ENCODE results near the gene RTP2.

RTP2 gene

DNA sequence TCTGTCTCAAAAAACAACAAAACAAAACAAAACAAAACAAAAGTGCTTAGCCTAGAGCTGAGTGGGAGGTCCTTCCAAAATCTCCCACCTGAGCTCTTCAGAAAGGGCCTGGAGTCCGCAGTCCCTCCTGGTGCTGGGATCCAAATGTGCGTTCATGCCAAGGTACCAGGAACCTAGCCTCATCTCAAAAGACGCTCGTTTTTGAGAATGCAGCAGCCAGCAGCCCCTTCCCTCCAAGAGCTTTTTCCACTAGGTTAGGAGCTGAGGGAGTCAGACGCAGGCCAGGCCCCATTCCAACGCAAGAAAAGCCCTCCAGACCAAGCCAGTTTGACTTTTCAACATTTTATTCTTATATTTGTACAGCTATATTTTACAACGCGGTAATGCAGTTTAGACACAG, 18.7 kb upstream of the RTP2 start:
- TF ChIP-seq, protein P1, sequence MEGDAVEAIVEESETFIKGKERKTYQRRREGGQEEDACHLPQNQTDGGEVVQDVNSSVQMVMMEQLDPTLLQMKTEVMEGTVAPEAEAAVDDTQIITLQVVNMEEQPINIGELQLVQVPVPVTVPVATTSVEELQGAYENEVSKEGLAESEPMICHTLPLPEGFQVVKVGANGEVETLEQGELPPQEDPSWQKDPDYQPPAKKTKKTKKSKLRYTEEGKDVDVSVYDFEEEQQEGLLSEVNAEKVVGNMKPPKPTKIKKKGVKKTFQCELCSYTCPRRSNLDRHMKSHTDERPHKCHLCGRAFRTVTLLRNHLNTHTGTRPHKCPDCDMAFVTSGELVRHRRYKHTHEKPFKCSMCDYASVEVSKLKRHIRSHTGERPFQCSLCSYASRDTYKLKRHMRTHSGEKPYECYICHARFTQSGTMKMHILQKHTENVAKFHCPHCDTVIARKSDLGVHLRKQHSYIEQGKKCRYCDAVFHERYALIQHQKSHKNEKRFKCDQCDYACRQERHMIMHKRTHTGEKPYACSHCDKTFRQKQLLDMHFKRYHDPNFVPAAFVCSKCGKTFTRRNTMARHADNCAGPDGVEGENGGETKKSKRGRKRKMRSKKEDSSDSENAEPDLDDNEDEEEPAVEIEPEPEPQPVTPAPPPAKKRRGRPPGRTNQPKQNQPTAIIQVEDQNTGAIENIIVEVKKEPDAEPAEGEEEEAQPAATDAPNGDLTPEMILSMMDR (conservative IDR thresholded peaks at IDR 0.05; ENCODE audit: low read length) = no peak
- no peak for DNase-seq (ENCODE audit: low read depth)
- H3K4me3 ChIP-seq (ENCODE audit: low read length) = no peak overlapping the region

DNA sequence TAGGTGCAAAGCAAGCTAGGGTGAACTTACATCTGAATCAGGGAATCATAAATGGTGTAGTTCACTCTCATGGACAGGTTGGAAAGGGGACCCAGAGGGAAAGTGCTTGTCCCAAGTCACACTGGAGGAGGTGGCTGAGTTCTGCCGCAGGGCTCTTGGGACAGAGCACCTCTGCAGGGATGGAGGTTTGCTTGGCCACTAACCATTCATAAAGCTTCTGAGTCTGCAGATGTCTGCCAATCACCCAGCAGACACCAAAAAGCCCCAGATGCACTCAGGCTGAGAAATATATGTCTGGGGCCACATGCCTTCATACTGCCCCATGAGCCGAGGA, 17.9 kb upstream of the RTP2 start:
- no peak overlapping the region for H3K4me3 ChIP-seq (ENCODE audit: low read length)
- DNase-seq (ENCODE audit: low read depth) = no peak
- TF ChIP-seq, protein P1 (conservative IDR thresholded peaks at IDR 0.05; ENCODE audit: low read length) = no peak

DNA sequence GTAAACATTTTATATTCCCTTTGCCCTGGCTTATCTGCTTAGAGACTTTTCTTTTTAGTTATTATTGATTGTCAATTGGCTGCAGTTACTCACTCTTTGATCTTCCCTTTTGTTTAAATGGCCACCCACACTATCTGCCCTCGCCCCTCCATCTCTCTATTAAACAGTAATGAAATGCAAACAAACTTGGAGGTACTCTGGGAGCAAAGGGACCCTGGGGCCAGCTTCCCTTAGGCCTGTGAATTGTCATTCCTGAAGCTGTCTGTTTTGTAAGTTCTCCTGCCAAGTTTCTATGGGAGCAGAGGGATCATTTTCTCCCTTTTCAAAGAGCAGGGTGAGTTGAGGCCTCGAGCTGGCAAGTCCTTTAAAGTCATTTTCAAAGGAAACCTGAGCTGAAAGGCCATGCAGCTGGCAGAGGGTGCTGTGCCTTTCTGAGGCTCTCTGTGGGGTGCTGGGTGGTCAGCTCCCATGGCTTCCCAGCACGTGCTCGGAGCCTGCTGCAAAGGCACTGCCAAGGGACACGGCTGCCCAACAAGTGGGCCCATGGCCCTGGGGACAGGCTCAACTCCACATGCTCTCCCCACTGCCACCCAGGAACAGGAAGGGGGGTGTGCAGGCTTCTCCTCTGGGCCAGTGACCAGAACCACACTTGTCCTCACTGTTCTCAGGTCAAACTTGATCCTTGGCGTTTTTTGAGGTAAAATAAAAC, 17.4 kb upstream of the RTP2 start:
- no peak overlapping the region for H3K4me3 ChIP-seq (ENCODE audit: low read length)
- TF ChIP-seq, protein P1 (conservative IDR thresholded peaks at IDR 0.05; ENCODE audit: low read length) = no peak
- no peak for DNase-seq (ENCODE audit: low read depth)

DNA sequence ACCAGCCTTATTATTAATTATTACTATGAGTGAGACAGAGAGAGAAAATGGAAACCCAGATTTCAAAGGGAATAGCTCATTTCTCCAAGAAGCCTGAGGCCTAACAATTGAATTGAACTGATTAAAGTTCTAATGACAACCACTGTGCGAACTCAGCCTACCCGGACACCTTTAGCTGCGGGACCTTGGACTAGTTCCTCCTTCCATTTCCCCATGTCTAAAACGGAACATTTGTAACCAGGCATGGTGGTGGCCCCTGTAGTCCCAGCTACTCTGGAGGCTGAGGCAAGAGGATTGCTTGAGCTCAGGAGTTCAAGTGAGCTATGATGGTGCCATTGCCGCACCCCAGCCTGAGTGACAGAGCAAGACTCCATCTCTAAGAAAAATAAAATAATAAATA, 16.4 kb upstream of the RTP2 start:
- DNase-seq (ENCODE audit: low read depth) = no peak
- TF ChIP-seq, protein P1 (conservative IDR thresholded peaks at IDR 0.05; ENCODE audit: low read length) = no peak
- H3K4me3 ChIP-seq (ENCODE audit: low read length) = no peak overlapping the region

DNA sequence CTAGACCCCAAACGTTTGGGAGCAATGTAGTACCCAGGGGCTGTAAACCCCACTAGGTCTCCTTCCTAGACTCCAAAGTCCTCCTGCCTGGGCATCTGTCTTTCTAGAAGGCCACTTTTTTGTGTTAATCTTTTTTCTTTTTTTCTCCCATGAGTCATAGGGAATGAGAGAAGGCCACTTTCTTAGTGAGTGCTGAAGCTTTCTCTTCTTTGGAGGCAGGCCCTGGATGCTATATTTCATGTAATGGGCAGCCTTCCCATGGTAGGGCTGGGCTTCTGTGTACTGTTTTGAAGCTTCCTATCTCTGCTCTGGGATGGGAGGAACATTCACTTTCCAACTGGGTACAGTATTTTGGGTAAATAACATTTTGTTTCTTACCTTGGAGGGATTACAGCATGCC, 15.2 kb upstream of the RTP2 start:
- TF ChIP-seq, protein P1 (conservative IDR thresholded peaks at IDR 0.05; ENCODE audit: low read length) = no peak
- peak; percentile 50 for DNase-seq (ENCODE audit: low read depth)
- no peak overlapping the region for H3K4me3 ChIP-seq (ENCODE audit: low read length)

DNA sequence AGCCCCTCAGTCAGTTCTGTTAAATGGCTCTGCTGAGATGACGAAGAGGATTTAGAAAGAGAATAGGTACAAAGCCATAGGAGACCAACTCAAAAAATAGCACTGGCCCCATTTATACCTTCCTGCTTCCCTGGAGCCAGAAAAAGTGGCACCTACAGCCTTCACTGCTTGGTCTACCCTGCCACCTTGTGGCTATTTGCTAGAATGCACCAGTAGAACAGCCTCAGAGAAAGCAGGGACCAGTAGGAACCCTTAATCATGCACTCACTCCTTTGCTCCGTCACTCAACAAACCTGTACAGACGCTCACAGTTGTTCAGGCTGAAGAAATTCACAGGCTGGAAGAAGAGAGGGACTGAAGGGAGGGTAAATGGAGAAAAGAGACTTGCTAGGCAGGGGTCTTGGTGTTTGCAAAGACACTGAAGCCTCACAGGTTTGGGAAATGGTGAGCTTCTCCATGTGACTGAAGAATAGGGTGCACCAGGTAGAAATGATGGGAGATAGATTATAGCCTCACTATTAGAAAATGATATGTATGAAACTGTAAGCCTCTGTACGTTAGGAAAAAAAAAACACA, 12.1 kb upstream of the RTP2 start:
- no peak overlapping the region for H3K4me3 ChIP-seq (ENCODE audit: low read length)
- peak; percentile 68 for DNase-seq (ENCODE audit: low read depth)
- TF ChIP-seq, protein P1 (conservative IDR thresholded peaks at IDR 0.05; ENCODE audit: low read length) = peak; percentile 97

DNA sequence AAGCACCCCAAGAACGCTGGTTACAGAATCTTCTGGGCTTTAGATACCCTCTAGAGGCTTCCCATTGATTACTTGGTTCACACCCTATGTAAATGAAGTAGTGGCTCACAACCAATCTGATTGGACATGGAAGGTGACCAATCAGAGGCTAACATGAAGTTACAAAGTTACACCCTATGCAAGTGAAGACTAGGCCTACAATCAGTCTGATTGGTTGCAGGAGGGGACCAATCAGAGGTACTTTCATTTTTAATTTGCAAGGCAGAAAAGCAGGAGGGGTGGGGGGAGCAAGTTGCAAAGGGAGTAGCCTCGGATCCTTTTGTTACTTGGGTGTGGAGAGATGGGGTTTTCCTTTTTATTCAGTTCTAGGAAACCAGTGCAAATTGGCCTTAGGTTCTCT, 11.1 kb upstream of the RTP2 start:
- peak; percentile 60 for DNase-seq (ENCODE audit: low read depth)
- H3K4me3 ChIP-seq (ENCODE audit: low read length) = no peak overlapping the region
- TF ChIP-seq, protein P1 (conservative IDR thresholded peaks at IDR 0.05; ENCODE audit: low read length) = no peak

All from AG10803 (cell line).